Endodermal cell (in vitro differentiated cells): ENCODE data around the gene HOXB1. TPM values are rescaled to one million over a fixed set of nuclear protein-coding genes. Genes with fewer than 3 reads are reported as not detected.

ENCODE experiments used
- DNase-seq: peaks from one replicate; pipeline ENCODE4 v3.0.0-alpha.2; 2017
- H3K27ac ChIP-seq: 2 replicates; pipeline ENCODE4 v1.5.1; 2013; ENCODE audit warnings: mild to moderate bottlenecking, low read depth, low read length, moderate library complexity
- H3K27me3 ChIP-seq: 2 replicates; pipeline ENCODE4 v1.6.1; 2013; ENCODE audit warnings: mild to moderate bottlenecking, low read length, moderate library complexity; ENCODE audit not compliant: insufficient read depth, control insufficient read depth, poor library complexity, severe bottlenecking
- H3K36me3 ChIP-seq: 2 replicates; pipeline ENCODE4 v1.7.0; 2013; ENCODE audit warnings: mild to moderate bottlenecking, low read length, moderate library complexity; ENCODE audit not compliant: control insufficient read depth, insufficient read depth
- H3K4me1 ChIP-seq: one replicate; pipeline ENCODE4 v1.7.0; 2013; ENCODE audit warnings: low read length; ENCODE audit not compliant: control insufficient read depth, insufficient read depth
- H3K4me3 ChIP-seq: 2 replicates; pipeline ENCODE4 v1.5.1; 2013; ENCODE audit warnings: mild to moderate bottlenecking, low read length, moderate library complexity
- H3K9ac ChIP-seq: 2 replicates; pipeline ENCODE4 v1.6.1; 2013; ENCODE audit warnings: mild to moderate bottlenecking, low read length, moderate library complexity; ENCODE audit not compliant: poor library complexity, severe bottlenecking; ENCODE audit errors: extremely low read depth
- H3K9me3 ChIP-seq: 2 replicates; pipeline ENCODE4 v1.6.1; 2013; ENCODE audit warnings: mild to moderate bottlenecking, low read length, moderate library complexity; ENCODE audit not compliant: control insufficient read depth
- H3K27ac Mint-ChIP-seq: 2 replicates; pipeline ENCODE4 v1.8.0; 2020; ENCODE audit warnings: mixed read lengths
- H3K27me3 Mint-ChIP-seq: 2 replicates; pipeline ENCODE4 v1.8.0; 2021; ENCODE audit warnings: mild to moderate bottlenecking, mixed read lengths; ENCODE audit not compliant: insufficient read depth
- H3K36me3 Mint-ChIP-seq: 2 replicates; pipeline ENCODE4 v1.8.0; 2020; ENCODE audit warnings: low read depth, mixed read lengths
- H3K4me1 Mint-ChIP-seq: 2 replicates; pipeline ENCODE4 v1.8.0; 2020; ENCODE audit warnings: mixed read lengths
- H3K4me3 Mint-ChIP-seq: 2 replicates; pipeline ENCODE4 v1.8.0; 2020; ENCODE audit warnings: mild to moderate bottlenecking, moderate library complexity, mixed read lengths
- H3K9me3 Mint-ChIP-seq: 2 replicates; pipeline ENCODE4 v1.8.0; 2020; ENCODE audit warnings: mild to moderate bottlenecking, mixed read lengths
- CTCF ChIP-seq: fragments of 200-600 bp; sonication (generic); conservative IDR thresholded peaks from 2 replicates; pipeline ENCODE4 v1.5.0; 2021; ENCODE audit warnings: antibody characterized with exemption, mild to moderate bottlenecking
- WGBS, 2 experiments: methylation state at CpG; one replicate each; pipeline versions ENCODE4 v1.1.5 to v1.1.7; 2013; ENCODE audit warnings: missing lambda C conversion rate in 2 of 2, mixed read lengths in 1 of 2; ENCODE audit not compliant: insufficient coverage in 1 of 2, insufficient read length in 1 of 2; 5-methylcytosine and 5-hydroxymethylcytosine counted together
- total RNA-seq, 2 donors: library from RNA; stranded (reverse); fragmentation: NEBNext Ultra II Directional in 1 of 2; extraction: Animal tissue kit (Norgen Biotek cat#: 25700) in 1 of 2; gene quantifications; 2 replicates in 1 of 2; 3 replicates in 1 of 2; pipeline ENCODE4 v1.2.1, GENCODE V29; 2021

HOXB1 gene
- total RNA-seq, 2 donors from 2014 or later = not detected

DNA sequence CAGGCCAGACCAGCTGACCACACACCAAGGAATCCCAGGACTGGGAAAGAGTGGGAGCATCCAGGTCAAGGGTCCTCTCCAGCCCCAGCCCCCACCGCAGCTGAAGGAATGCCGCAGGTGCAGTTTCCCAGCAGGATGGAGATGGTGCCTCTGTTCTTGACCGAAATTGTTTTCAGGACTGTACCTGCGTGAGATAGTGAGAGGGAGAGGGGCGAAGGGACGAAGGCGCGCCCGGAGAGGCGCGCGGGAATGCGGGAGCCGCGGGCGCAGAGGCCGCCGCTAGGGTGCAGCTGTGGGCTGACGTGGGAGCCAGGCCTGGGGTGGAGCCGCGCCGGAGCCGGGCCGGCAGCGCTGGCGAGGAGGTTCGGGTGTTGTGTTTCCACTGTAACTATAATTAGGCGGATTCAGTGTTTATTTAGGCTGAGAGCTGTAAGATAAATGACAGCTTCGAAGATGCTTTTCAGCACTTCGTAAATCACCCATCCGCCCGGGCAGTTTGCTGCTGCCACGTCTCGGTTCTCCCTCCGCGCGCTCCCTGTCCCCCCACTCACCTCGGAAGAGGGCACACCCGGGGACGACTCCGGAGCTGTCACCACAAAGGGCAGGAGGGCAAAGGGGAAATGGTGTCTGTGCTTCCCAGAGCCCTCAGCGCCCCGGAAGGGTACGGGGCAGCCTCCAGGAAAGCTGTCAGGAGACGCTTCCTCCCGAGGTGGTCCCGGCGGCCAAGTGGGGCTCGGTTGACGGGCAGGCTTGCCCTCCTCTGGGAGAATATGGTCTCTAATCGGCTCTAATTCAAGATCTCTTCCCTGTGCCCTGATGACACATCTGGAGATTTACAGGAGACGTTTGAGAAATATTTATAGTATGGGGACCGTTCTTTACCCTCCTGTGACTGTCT lies 38.2 kb downstream of the HOXB1 start:
- Histone ChIP-seq H3K27me3 (peaks cover 86% of the 10 kb centered on the region), H3K36me3 (no peaks in the 10 kb centered on the region), H3K4me3 (peak overlapping the region; percentile 69), H3K4me1 (peaks cover 6% of the 10 kb centered on the region), H3K9ac (no peak overlapping the region), H3K27ac (no peak overlapping the region), H3K9me3 (peaks cover 5% of the 10 kb centered on the region)
- TF ChIP-seq CTCF = peak; percentile 84
- Mint-ChIP-seq H3K27me3 (peaks cover 94% of the 10 kb centered on the region), H3K9me3 (peaks cover 3% of the 10 kb centered on the region), H3K4me1 (peaks cover 18% of the 10 kb centered on the region), H3K4me3 (no peak overlapping the region), H3K36me3 (no peaks in the 10 kb centered on the region), H3K27ac (no peak overlapping the region)
- 14 to 26% methylated on average over 24 to 53 of the region's 53 CpGs for WGBS, 2 experiments
- DNase-seq = peak; percentile 91

DNA sequence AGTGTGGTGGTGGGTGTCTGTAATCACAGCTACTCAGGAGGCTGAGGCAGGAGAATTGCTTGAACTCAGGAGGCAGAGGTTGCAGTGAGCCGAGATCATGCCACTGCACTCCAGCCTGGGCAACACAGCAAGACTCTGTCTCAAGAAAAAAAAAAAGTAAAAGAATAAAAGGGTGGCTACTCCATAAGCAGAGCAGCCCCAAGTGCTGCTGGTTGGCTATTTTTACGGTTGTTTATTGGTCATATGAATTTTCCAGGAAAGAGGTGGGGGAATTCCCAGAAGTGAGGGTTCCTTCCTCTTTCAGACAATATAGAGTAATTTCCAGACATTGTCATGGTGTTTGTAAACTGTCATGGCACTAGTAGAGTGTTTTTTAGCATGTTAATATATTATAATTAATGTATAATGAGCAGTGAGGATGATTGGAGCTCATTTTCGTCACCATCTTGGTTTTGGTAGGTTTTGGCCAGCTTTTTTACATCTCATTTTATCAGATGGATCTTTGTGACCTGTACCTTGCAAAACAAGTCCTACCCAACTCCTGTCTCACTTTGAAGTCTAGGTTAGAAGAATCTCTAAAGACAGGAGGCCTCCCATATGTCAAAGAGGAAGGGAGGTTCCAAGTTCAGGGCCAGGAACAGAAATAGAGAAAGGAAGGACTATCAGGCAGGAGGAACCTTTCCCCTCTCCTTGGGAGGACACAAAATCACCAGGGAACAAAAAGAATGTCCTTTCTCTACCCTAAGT lies 39.1 kb downstream of the HOXB1 start:
- Mint-ChIP-seq H3K4me1 (peaks cover 18% of the 10 kb centered on the region), H3K27me3 (peaks cover 95% of the 10 kb centered on the region), H3K4me3 (no peak overlapping the region), H3K27ac (no peak overlapping the region), H3K36me3 (no peaks in the 10 kb centered on the region), H3K9me3 (peaks cover 3% of the 10 kb centered on the region)
- TF ChIP-seq CTCF = no peak
- no peak for DNase-seq
- WGBS, 2 experiments = 96% methylated on average over 2 to 3 of the region's 3 CpGs
- H3K27ac ChIP-seq = no peak overlapping the region
- peaks cover 86% of the 10 kb centered on the region for H3K27me3 ChIP-seq
- H3K4me3 ChIP-seq = no peak overlapping the region
- H3K9ac ChIP-seq = no peak overlapping the region
- no peaks in the 10 kb centered on the region for H3K36me3 ChIP-seq
- H3K4me1 ChIP-seq = peaks cover 3% of the 10 kb centered on the region
- H3K9me3 ChIP-seq = peaks cover 5% of the 10 kb centered on the region

GRCh38 chr17:48490451-48490892 lies 40.3 kb downstream of the HOXB1 start:
- H3K27ac Mint-ChIP-seq = no peak overlapping the region
- peaks cover 96% of the 10 kb centered on the region for H3K27me3 Mint-ChIP-seq

More at GRCh38 chr17:48490451-48490892, 40.3 kb downstream of the HOXB1 start:
- Histone ChIP-seq H3K27ac (no peak overlapping the region), H3K36me3 (no peaks in the 10 kb centered on the region), H3K4me1 (peaks cover 3% of the 10 kb centered on the region), H3K4me3 (no peak overlapping the region), H3K9ac (no peak overlapping the region), H3K27me3 (peaks cover 81% of the 10 kb centered on the region), H3K9me3 (peaks cover 5% of the 10 kb centered on the region)
- 94% methylated on average over 2 of the region's 2 CpGs for whole genome bisulfite sequencing, 2 experiments
- no peak for DNase-seq
- Mint-ChIP-seq H3K4me3 (no peak overlapping the region), H3K4me1 (peaks cover 20% of the 10 kb centered on the region), H3K9me3 (peaks cover 3% of the 10 kb centered on the region), H3K36me3 (no peaks in the 10 kb centered on the region)
- TF ChIP-seq CTCF = no peak
